HG03558 (cell line): Measurements from ENCODE around the gene DNAL1.
"Not testable (repeated sequence)": the region's sequence is repeated elsewhere in the genome, so short reads cannot be mapped to it uniquely, and the experiment has no call there.

ENCODE experiments used
- ATAC-seq: cut with Tn5 transposase; IDR thresholded peaks from one replicate; pipeline ENCODE4 v1.9.1; 2021; ENCODE audit warnings: moderate number of reproducible peaks; ENCODE audit not compliant: unreplicated experiment; ENCODE audit errors: extremely low read depth

DNAL1 gene

GRCh38 chr14:73637830-73638229, 7.0 kb upstream of the DNAL1 start:
- ATAC-seq: no peak

- no peak for ATAC-seq
Observed at GRCh38 chr14:73640796-73641365, 3.9 kb upstream of the DNAL1 start.

- ATAC-seq: no peak
Observed at GRCh38 chr14:73645248-73645610, 443 bp downstream of the DNAL1 start.

GRCh38 chr14:73651005-73651404, 6.2 kb downstream of the DNAL1 start:
- no peak for ATAC-seq

- no peak for ATAC-seq
Observed at GRCh38 chr14:73655851-73656250, 11.1 kb downstream of the DNAL1 start.

- not testable (repeated sequence) for ATAC-seq
Observed at GRCh38 chr14:73659202-73659601, 14.4 kb downstream of the DNAL1 start.

- ATAC-seq: no peak
Observed at GRCh38 chr14:73660511-73660910, 15.7 kb downstream of the DNAL1 start.

- ATAC-seq: no peak
Observed at GRCh38 chr14:73661872-73662271, 17.1 kb downstream of the DNAL1 start.

- ATAC-seq: no peak
Observed at GRCh38 chr14:73662487-73662943, 17.7 kb downstream of the DNAL1 start.

- ATAC-seq: no peak
Observed at GRCh38 chr14:73663548-73664212, 18.9 kb downstream of the DNAL1 start.

- no peak for ATAC-seq
Observed at GRCh38 chr14:73665130-73665529, 20.3 kb downstream of the DNAL1 start.

GRCh38 chr14:73666583-73666982, 21.8 kb downstream of the DNAL1 start:
- no peak for ATAC-seq

- ATAC-seq: no peak
Observed at GRCh38 chr14:73667854-73668253, 23.1 kb downstream of the DNAL1 start.

GRCh38 chr14:73674986-73675385, 30.2 kb downstream of the DNAL1 start:
- no peak for ATAC-seq

GRCh38 chr14:73678698-73679097, 33.9 kb downstream of the DNAL1 start:
- no peak for ATAC-seq

- ATAC-seq: no peak
Observed at GRCh38 chr14:73680821-73681220, 36.0 kb downstream of the DNAL1 start.

GRCh38 chr14:73684627-73685026, 39.8 kb downstream of the DNAL1 start:
- ATAC-seq: no peak

- ATAC-seq: no peak
Observed at GRCh38 chr14:73685328-73685727, 40.5 kb downstream of the DNAL1 start.

GRCh38 chr14:73686901-73687300, 42.1 kb downstream of the DNAL1 start:
- no peak for ATAC-seq

GRCh38 chr14:73694083-73694482, 49.3 kb downstream of the DNAL1 start:
- no peak for ATAC-seq

- ATAC-seq: no peak
Observed at GRCh38 chr14:73695082-73695481, 50.3 kb downstream of the DNAL1 start.

GRCh38 chr14:73695997-73696396, 51.2 kb downstream of the DNAL1 start:
- no peak for ATAC-seq
